ENCODE results near the gene NELL2. TPM values are rescaled to one million over a fixed set of nuclear protein-coding genes. Genes with fewer than 3 reads are reported as not detected.

NELL2 gene
- total and polyA plus RNA-seq, 9 of the 15 experiments (the other 6 are each of a cell fraction or from before 2014, with no cell fraction given): 0.32 to 1.1 (median 0.53) TPM

DNA sequence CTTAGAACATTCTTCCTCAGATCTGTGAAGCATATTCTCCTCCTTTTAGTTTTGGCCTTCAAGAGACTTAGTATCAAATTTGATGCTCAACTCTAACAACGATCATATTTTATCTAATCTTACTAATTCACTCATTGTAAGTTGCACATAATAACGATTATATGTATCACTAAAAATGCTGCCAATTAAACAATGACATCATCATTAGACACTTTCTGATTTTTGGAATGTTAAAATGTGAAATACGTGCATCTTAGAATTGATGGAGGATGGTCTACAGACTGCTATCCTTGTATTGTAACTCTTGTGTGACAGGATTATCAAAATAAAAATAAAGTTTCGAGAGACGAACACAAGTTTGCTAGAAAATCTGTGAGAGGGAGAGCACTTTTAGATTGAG, 311.0 kb downstream of the NELL2 start:
- CTCF ChIA-PET (ENCODE audit: low intra/inter-chr PET ratio): no interaction called here
- WGBS (ENCODE audit: insufficient coverage, low coverage, missing lambda C conversion rate): 0% methylated on average over 5 of the region's 5 CpGs

DNA sequence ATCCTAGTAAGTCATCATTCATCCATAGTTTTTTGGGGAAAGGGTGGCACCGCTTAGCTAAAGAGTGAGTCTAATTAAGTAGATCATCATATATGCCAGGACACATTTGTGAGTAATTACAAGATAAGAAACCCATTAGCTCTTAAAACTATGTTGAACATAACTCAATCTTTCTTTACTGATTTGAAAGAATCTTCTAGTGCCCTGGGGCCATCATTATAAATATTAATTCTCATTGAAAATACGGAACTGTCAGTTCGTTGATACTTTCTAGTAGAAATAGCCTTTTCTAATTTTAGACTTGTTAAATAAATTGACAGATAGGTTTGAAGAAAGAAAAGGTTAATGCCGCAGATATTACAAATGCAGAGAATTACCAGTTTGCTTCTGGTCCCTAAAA, 312.6 kb downstream of the NELL2 start:
- POLR2A ChIA-PET: no interaction called here
- WGBS (ENCODE audit: insufficient coverage, low coverage, missing lambda C conversion rate): 0% methylated on average over 4 of the region's 4 CpGs
- TF ChIP-seq, protein P1, sequence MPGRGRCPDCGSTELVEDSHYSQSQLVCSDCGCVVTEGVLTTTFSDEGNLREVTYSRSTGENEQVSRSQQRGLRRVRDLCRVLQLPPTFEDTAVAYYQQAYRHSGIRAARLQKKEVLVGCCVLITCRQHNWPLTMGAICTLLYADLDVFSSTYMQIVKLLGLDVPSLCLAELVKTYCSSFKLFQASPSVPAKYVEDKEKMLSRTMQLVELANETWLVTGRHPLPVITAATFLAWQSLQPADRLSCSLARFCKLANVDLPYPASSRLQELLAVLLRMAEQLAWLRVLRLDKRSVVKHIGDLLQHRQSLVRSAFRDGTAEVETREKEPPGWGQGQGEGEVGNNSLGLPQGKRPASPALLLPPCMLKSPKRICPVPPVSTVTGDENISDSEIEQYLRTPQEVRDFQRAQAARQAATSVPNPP (IDR thresholded peaks at IDR 0.05; ENCODE audit: borderline replicate concordance, insufficient read depth, insufficient read length): no peak
- no peak for TF ChIP-seq ZNF274 (IDR thresholded peaks at IDR 0.05; ENCODE audit: borderline replicate concordance, low read depth, low read length)
- no peak for TF ChIP-seq TAF9B (IDR thresholded peaks at IDR 0.05; ENCODE audit: partially characterized antibody)
- TF ChIP-seq, protein P2, sequence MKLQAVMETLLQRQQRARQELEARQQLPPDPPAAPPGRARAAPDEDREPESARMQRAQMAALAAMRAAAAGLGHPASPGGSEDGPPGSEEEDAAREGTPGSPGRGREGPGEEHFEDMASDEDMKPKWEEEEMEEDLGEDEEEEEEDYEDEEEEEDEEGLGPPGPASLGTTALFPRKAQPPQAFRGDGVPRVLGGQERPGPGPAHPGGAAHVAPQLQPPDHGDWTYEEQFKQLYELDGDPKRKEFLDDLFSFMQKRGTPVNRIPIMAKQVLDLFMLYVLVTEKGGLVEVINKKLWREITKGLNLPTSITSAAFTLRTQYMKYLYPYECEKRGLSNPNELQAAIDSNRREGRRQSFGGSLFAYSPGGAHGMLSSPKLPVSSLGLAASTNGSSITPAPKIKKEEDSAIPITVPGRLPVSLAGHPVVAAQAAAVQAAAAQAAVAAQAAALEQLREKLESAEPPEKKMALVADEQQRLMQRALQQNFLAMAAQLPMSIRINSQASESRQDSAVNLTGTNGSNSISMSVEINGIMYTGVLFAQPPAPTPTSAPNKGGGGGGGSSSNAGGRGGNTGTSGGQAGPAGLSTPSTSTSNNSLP (IDR thresholded peaks at IDR 0.05; ENCODE audit: borderline replicate concordance, low read depth, low read length): no peak
- no peak for TF ChIP-seq PHB (CRISPR knock-in tag; IDR thresholded peaks at IDR 0.05)
- no peak for TF ChIP-seq ZNF644 (tag; IDR thresholded peaks at IDR 0.05; ENCODE audit: low read depth)
- TF ChIP-seq ZZZ3 (IDR thresholded peaks at IDR 0.05): no peak
- TF ChIP-seq, protein P3, sequence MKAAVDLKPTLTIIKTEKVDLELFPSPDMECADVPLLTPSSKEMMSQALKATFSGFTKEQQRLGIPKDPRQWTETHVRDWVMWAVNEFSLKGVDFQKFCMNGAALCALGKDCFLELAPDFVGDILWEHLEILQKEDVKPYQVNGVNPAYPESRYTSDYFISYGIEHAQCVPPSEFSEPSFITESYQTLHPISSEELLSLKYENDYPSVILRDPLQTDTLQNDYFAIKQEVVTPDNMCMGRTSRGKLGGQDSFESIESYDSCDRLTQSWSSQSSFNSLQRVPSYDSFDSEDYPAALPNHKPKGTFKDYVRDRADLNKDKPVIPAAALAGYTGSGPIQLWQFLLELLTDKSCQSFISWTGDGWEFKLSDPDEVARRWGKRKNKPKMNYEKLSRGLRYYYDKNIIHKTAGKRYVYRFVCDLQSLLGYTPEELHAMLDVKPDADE (conservative IDR thresholded peaks at IDR 0.05; ENCODE audit: control insufficient read depth, low read depth, low read length): no peak
- TF ChIP-seq ZNF695 (CRISPR knock-in tag; IDR thresholded peaks at IDR 0.05): no peak

More for the DNA sequence above, 311.0 kb downstream of the NELL2 start:
- H3K4me2 ChIP-seq (ENCODE audit: insufficient read depth, low read length): no peak overlapping the region
- H3K9me1 ChIP-seq (ENCODE audit: control insufficient read depth, insufficient read depth, low read length): no peaks in the 10 kb centered on the region
- POLR2A ChIA-PET: no interaction called here
- DNase-seq (ENCODE audit: extremely low read depth in 1 of 4, low spot score in 3 of 4): no peak
- no peaks in the 10 kb centered on the region for H3K79me2 ChIP-seq (ENCODE audit: control insufficient read depth, insufficient read depth, low read length)
- no peak for FAIRE-seq
- no peaks in the 10 kb centered on the region for H3K36me3 ChIP-seq (ENCODE audit: control insufficient read depth, insufficient read depth, low read length)
- TF ChIP-seq EP300 (IDR thresholded peaks at IDR 0.05; ENCODE audit: low read length) (no peak), GTF2E2 (tag; IDR thresholded peaks at IDR 0.05) (no peak)
- TF ChIP-seq, protein P4, sequence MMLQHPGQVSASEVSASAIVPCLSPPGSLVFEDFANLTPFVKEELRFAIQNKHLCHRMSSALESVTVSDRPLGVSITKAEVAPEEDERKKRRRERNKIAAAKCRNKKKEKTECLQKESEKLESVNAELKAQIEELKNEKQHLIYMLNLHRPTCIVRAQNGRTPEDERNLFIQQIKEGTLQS (IDR thresholded peaks at IDR 0.05): peak; percentile 27; the same call in 1 of the 2 replicates
- TF ChIP-seq, protein P4 (CRISPR knock-in tag; conservative IDR thresholded peaks at IDR 0.05): no peak
- no peaks in the 10 kb centered on the region for H3K4me1 ChIP-seq (replicated peaks in 1 of 2; ENCODE audit: control insufficient read depth in 2 of 2, insufficient read depth in 2 of 2, low read length in 2 of 2)
- ATAC-seq: no peak
- no peaks in the 10 kb centered on the region for H3K9me3 ChIP-seq (replicated peaks; ENCODE audit: control insufficient read depth, insufficient read depth, low read depth, low read length)
- no peak overlapping the region for H3K9ac ChIP-seq (ENCODE audit: insufficient read depth in 1 of 2, low read depth in 2 of 2, low read length in 2 of 2)
- no peak overlapping the region for H2AFZ ChIP-seq (ENCODE audit: low read depth, low read length)
- H3K4me3 ChIP-seq: no peak overlapping the region
- H3K27me3 ChIP-seq (ENCODE audit: control insufficient read depth in 2 of 2, insufficient read depth in 2 of 2, low read length in 2 of 2): no peaks in the 10 kb centered on the region
- in situ Hi-C loops (cut with MboI) (no loop called here), intact Hi-C loops (cut with micrococcal nuclease) (no loop called here)
- BruUV-seq (replicated peaks): no TSS peak
- H3K27ac ChIP-seq (ENCODE audit: extremely low read depth, low read depth, low read length): no peak overlapping the region
- no peaks in the 10 kb centered on the region for H4K20me1 ChIP-seq (replicated peaks; ENCODE audit: control insufficient read depth, insufficient read depth, low read length)

More for the DNA sequence above, 312.6 kb downstream of the NELL2 start:
- Histone ChIP-seq H3K9me3 (replicated peaks; ENCODE audit: control insufficient read depth, insufficient read depth, low read depth, low read length) (no peaks in the 10 kb centered on the region), H3K27me3 (ENCODE audit: control insufficient read depth in 2 of 2, insufficient read depth in 2 of 2, low read length in 2 of 2) (no peaks in the 10 kb centered on the region), H3K4me1 (replicated peaks in 1 of 2; ENCODE audit: control insufficient read depth in 2 of 2, insufficient read depth in 2 of 2, low read length in 2 of 2) (no peaks in the 10 kb centered on the region), H3K27ac (ENCODE audit: extremely low read depth, low read depth, low read length) (no peak overlapping the region), H3K9ac (ENCODE audit: insufficient read depth in 1 of 2, low read depth in 2 of 2, low read length in 2 of 2) (no peak overlapping the region), H2AFZ (ENCODE audit: low read depth, low read length) (no peak overlapping the region), H3K4me2 (ENCODE audit: insufficient read depth, low read length) (no peak overlapping the region), H4K20me1 (replicated peaks; ENCODE audit: control insufficient read depth, insufficient read depth, low read length) (no peaks in the 10 kb centered on the region), H3K4me3 (no peak overlapping the region), H3K79me2 (ENCODE audit: control insufficient read depth, insufficient read depth, low read length) (no peaks in the 10 kb centered on the region), H3K9me1 (ENCODE audit: control insufficient read depth, insufficient read depth, low read length) (no peaks in the 10 kb centered on the region), H3K36me3 (ENCODE audit: control insufficient read depth, insufficient read depth, low read length) (no peaks in the 10 kb centered on the region)
- in situ Hi-C loops (cut with MboI) (no loop called here), intact Hi-C loops (cut with micrococcal nuclease) (no loop called here)
- no TSS peak for BruUV-seq (replicated peaks)
- CTCF ChIA-PET (ENCODE audit: low intra/inter-chr PET ratio): no interaction called here
- DNase-seq (ENCODE audit: extremely low read depth in 1 of 4, low spot score in 3 of 4): no peak
- no peak for ATAC-seq
- no peak for FAIRE-seq

All from K562 (cell line).